Activated naive CD8-positive, alpha-beta T cell treated with anti-CD3 and anti-CD28 coated beads, Interleukin-2, amount 50 U/mL, for 24 hours (primary cell): ENCODE data around the gene CALHM1.

ENCODE experiments used
- ATAC-seq: fragments of 150-1000 bp; cut with Tn5 transposase; one replicate; pipeline ENCODE4 v1.10.0; 2021
- DNase-seq: peaks from one replicate; pipeline ENCODE4 v3.0.0; 2021
- H3K27ac Mint-ChIP-seq: one replicate; pipeline ENCODE4 v1.8.0; 2021; ENCODE audit warnings: mild to moderate bottlenecking, mixed read lengths
- H3K27me3 Mint-ChIP-seq: one replicate; pipeline ENCODE4 v1.8.0; 2021; ENCODE audit warnings: mixed read lengths
- H3K36me3 Mint-ChIP-seq: one replicate; pipeline ENCODE4 v1.8.0; 2021; ENCODE audit warnings: low read depth, mixed read lengths
- H3K4me1 Mint-ChIP-seq: one replicate; pipeline ENCODE4 v1.8.0; 2021; ENCODE audit warnings: mixed read lengths
- H3K4me3 Mint-ChIP-seq: one replicate; pipeline ENCODE4 v1.8.0; 2021; ENCODE audit warnings: mild to moderate bottlenecking, moderate library complexity, mixed read lengths
- H3K9me3 Mint-ChIP-seq: one replicate; pipeline ENCODE4 v1.8.0; 2021; ENCODE audit warnings: mixed read lengths

Gene CALHM1

DNA sequence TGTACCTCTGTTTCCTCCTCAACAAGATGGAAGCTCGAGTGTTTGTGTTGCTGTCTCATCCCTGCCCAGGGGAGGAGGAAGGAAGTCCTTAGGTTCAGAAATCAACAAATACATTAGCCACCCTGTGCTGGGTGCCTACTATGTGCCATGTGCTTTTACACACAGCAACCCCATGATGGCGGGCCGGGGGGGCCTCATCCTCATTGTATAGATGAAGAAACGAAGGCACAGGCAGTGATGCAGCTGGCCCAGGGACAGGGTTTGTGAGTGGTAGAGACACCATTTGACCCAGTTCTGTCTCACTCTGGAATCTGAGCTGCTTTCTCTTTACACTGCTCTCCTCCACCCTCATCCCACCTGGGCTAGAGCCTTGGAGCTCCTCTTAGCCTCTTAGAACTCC is 4.7 kb downstream of the CALHM1 start:
- DNase-seq = no peak
- ATAC-seq = no peak
- Mint-ChIP-seq H3K4me1 (peaks cover 29% of the 10 kb centered on the region), H3K4me3 (no peak overlapping the region), H3K9me3 (no peaks in the 10 kb centered on the region), H3K27me3 (no peaks in the 10 kb centered on the region), H3K36me3 (no peaks in the 10 kb centered on the region), H3K27ac (no peak overlapping the region)

DNA sequence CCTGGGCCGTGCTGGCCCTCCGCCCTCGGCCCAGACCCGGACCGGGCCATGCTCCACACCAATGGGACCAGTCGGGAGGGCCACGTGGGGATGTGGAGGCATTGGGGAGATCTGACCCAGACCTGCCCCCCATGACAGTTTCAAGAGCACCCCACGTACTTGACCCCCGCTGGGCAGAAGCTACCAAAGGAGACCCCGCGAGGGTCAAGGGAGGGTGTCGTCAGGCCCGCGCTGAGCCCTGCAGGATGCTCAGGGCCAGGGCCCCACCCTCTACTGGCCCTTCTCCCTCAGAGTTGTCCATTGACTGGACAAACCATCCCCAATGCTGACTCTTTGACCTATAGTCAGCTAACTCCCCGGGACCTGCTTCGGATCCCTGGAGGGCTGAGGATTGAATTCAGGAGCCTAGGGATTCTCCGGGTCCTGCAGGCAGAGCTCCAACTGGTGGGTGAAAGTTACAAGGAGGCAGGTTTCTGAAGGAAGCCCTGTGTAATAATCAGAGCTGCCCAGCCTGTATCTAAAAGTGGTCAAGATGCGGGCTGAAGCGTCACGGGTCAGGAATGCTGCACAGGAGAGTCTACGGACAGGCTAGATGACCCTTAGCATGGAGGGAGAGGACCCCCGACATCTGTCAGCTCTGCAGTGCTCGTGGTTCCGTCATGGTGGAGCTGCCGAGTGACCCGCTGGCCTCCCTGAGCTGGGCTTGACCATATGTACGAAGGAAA is 6.0 kb downstream of the CALHM1 start:
- DNase-seq (no peak), ATAC-seq (no peak)
- peak overlapping the region; percentile 77 for H3K4me3 Mint-ChIP-seq
- H3K36me3 Mint-ChIP-seq = peaks cover 8% of the 10 kb centered on the region
- H3K27me3 Mint-ChIP-seq = no peaks in the 10 kb centered on the region
- H3K27ac Mint-ChIP-seq = peak overlapping the region; percentile 42
- H3K9me3 Mint-ChIP-seq = no peaks in the 10 kb centered on the region
- H3K4me1 Mint-ChIP-seq = peaks cover 34% of the 10 kb centered on the region

- Mint-ChIP-seq H3K27ac (peak within 1 kb of the TSS; percentile 42), H3K4me3 (peak within 1 kb of the TSS; percentile 77)
Measured at GRCh38 chr10:103451831-103452505, 6.7 kb downstream of the CALHM1 start, which contains the start of gene CALHM2. TSS of gene CALHM2 (minus strand) at chr10:103452370. CDS start at chr10:103449941, 2,429 bp downstream.

DNA sequence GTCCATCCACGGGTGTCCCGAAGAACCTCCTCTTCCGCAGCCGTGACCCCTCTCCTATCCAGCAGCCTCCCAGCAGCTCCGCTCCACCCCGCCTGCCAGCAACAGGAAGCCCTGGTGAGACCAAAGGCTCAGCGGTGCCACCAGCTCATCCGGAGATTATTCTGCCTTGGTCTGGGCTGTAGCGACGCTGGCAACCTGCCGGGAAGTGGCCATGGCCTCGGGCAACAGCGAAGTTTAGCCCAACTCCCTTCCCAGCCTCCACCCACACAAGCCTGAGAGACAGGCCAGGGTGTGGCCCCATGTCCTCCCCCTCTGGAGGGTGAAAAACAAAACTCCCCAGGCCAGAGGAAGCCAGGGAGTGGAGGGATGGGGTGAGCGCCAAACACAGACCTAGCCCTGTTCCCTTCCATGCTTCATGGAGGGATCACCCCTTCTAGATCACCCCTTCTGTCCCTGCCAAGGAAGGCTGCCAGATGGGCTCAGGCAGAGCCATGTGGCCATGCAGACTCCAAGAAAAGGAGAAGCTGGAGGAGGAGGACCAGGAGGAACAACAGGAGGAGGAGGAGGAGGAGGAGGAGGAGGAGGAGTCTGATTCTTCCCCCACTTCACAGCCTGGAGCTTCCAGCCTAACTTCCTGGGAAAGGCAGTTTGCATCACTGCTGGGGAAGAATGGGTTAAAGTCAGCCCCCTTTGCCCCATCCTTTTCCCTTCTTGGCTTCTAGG is 7.4 kb downstream of the CALHM1 start:
- DNase-seq (peak; percentile 43), ATAC-seq (peak; percentile 60)
- peaks cover 14% of the 10 kb centered on the region for H3K36me3 Mint-ChIP-seq

More at GRCh38 chr10:103451831-103452505, 6.7 kb downstream of the CALHM1 start, which contains the start of gene CALHM2:
- ATAC-seq (peak; percentile 78), DNase-seq (peak; percentile 72)
- no peaks in the 10 kb centered on the region for H3K9me3 Mint-ChIP-seq
- peaks cover 10% of the 10 kb centered on the region for H3K36me3 Mint-ChIP-seq
- peaks cover 34% of the 10 kb centered on the region for H3K4me1 Mint-ChIP-seq
- no peaks in the 10 kb centered on the region for H3K27me3 Mint-ChIP-seq

DNA sequence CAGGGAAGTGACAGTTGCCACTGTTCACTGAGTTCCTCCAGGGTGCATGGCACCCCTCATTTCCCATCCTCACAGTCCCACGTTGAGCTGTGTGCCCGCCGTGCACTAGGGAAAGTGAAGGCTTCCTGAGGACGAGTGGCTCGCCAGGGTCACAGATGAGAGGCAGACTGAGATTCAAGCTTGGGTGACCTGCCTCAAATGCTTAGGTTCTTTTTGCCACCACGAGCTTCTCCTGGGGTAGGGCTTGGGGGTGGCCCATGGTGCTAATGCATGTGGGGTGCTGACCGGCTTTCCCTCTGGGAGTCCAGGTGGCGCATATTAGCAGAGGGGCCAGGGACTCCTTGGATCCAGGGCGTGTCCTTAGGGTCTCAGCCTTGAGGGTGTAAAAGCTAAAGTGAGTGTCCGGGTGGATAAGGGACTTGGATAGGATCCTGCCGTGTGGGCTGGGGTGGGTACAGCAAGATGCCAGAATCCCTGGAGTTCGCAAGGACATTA is 8.5 kb downstream of the CALHM1 start:
- H3K27ac Mint-ChIP-seq = peak overlapping the region; percentile 51
- H3K36me3 Mint-ChIP-seq = peaks cover 21% of the 10 kb centered on the region

More for the DNA sequence above, 7.4 kb downstream of the CALHM1 start:
- H3K4me1 Mint-ChIP-seq = peaks cover 34% of the 10 kb centered on the region
- no peaks in the 10 kb centered on the region for H3K27me3 Mint-ChIP-seq
- peak overlapping the region; percentile 51 for H3K27ac Mint-ChIP-seq
- H3K4me3 Mint-ChIP-seq = peak overlapping the region; percentile 77
- H3K9me3 Mint-ChIP-seq = no peaks in the 10 kb centered on the region

GRCh38 chr10:103449208-103450144 is 9.2 kb downstream of the CALHM1 start:
- ATAC-seq = no peak
- Mint-ChIP-seq H3K27ac (peak overlapping the region; percentile 49), H3K36me3 (peaks cover 27% of the 10 kb centered on the region), H3K4me1 (peaks cover 34% of the 10 kb centered on the region), H3K27me3 (no peaks in the 10 kb centered on the region), H3K4me3 (no peak overlapping the region), H3K9me3 (no peaks in the 10 kb centered on the region)
- DNase-seq = no peak

More for the DNA sequence above, 8.5 kb downstream of the CALHM1 start:
- DNase-seq (no peak), ATAC-seq (no peak)
- peaks cover 34% of the 10 kb centered on the region for H3K4me1 Mint-ChIP-seq
- peak overlapping the region; percentile 77 for H3K4me3 Mint-ChIP-seq
- no peaks in the 10 kb centered on the region for H3K9me3 Mint-ChIP-seq
- no peaks in the 10 kb centered on the region for H3K27me3 Mint-ChIP-seq

GRCh38 chr10:103448746-103449145 is 10.0 kb downstream of the CALHM1 start:
- DNase-seq = no peak
- Mint-ChIP-seq H3K27me3 (no peaks in the 10 kb centered on the region), H3K4me1 (peaks cover 34% of the 10 kb centered on the region), H3K4me3 (no peak overlapping the region), H3K27ac (peak overlapping the region; percentile 33), H3K36me3 (peaks cover 33% of the 10 kb centered on the region), H3K9me3 (no peaks in the 10 kb centered on the region)
- ATAC-seq = no peak

DNA sequence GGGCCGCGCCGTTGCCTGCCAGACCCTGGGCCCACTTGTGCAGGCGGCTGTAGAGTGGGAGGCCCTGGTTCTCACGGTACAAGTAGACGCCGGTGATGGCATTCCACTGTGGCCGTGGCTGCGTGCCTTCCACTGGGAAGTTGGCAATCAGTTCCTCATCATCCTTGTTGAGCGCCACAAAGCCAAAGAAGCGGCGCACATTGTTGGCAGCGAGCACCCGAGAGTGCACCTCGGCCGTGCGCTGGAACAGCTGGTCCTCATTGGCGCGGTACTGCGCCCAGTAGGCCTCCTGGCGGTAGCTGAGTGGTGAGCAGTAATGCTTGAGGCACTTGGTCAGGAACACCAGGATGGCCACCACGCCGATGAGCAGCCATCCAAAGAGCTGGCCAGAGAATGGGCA is 11.5 kb downstream of the CALHM1 start:
- ATAC-seq (no peak), DNase-seq (no peak)
- Mint-ChIP-seq H3K27me3 (no peaks in the 10 kb centered on the region), H3K36me3 (peaks cover 43% of the 10 kb centered on the region), H3K9me3 (no peaks in the 10 kb centered on the region), H3K27ac (peak overlapping the region; percentile 40), H3K4me3 (no peak overlapping the region), H3K4me1 (peaks cover 28% of the 10 kb centered on the region)

DNA sequence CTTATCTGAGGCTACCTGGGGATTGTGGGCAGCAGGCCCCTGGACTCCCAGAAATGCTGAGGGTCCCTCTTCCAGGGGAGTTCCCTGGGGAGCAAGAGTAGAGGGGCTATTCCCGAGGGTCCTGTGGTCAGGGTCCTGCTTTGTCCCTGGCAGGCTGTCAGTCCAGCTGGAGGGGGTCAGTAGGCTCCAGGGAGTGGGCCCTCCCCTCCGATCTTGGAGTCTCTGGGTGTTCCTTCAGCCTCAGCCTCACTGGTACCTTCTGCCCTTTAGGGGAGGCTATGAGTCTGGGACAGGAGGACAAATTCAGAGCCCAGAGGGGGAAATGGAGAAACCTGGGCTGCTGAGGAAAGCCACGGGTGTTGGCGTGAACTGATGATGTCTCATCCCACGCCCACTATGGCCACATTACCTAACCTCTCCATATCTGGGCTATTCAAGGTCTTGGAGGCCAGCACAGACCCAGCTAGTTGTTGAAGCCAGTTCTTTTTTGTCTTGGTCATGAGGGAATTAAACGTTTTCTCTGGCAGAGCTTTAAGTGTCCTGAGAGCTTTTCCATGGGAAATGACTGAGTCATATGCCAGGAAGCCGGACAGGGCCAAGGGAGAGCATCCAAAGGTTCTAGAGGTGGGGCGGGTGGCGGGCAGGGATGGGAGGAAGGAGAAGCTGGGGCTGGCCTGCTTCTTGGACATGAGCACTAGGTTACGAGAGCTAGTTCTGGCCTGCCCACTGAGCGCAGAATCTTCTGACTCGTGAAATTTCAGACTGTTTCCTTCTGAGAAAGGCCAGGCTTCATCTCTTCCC is 12.7 kb downstream of the CALHM1 start:
- Mint-ChIP-seq H3K4me1 (peaks cover 22% of the 10 kb centered on the region), H3K27ac (no peak overlapping the region), H3K36me3 (peaks cover 47% of the 10 kb centered on the region), H3K4me3 (no peak overlapping the region), H3K9me3 (no peaks in the 10 kb centered on the region), H3K27me3 (no peaks in the 10 kb centered on the region)
- DNase-seq (no peak), ATAC-seq (no peak)

DNA sequence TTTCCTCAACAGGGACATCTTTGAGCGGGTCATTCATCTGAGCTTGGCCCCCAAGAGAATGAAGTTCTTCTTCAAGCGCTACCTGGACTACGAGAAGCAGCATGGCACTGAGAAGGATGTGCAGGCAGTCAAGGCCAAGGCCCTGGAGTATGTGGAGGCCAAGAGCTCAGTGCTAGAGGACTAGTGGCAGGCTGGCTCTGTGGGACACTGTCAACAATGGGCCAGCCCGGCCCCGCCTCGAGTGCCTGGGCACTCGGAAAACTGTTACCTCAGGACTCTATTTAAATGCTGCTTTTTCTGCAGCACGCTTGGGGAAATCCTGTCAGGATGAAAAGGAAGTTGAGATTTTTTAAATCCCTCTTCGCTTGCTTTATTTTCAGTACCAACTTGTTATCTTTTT is 13.3 kb downstream of the CALHM1 start:
- no peak overlapping the region for H3K4me3 Mint-ChIP-seq
- H3K4me1 Mint-ChIP-seq = peaks cover 16% of the 10 kb centered on the region
- peak overlapping the region; percentile 14 for H3K27ac Mint-ChIP-seq
- peaks cover 50% of the 10 kb centered on the region for H3K36me3 Mint-ChIP-seq
- H3K9me3 Mint-ChIP-seq = no peaks in the 10 kb centered on the region
- H3K27me3 Mint-ChIP-seq = no peaks in the 10 kb centered on the region
- DNase-seq = no peak
- ATAC-seq = no peak

DNA sequence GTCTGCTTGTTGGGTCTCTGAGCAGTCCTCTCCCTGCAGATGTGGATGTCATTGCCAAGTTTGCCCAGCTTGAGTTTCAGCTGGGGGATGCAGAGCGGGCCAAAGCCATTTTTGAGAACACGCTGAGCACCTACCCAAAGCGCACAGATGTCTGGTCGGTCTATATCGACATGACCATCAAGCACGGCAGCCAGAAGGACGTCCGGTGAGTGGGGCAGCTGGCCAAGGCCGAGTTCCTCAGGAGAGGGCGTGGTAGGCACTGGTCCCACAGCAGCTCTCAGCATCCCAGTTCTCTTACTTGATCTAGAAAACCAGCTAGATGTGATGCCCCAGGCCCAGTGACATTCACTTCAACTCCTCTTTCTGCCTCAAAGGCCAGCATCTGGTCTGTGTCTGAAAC is 14.2 kb downstream of the CALHM1 start:
- no peak overlapping the region for H3K27ac Mint-ChIP-seq
- no peaks in the 10 kb centered on the region for H3K9me3 Mint-ChIP-seq
- no peak for DNase-seq
- H3K36me3 Mint-ChIP-seq = peaks cover 58% of the 10 kb centered on the region
- H3K27me3 Mint-ChIP-seq = no peaks in the 10 kb centered on the region
- ATAC-seq = no peak
- H3K4me1 Mint-ChIP-seq = peaks cover 9% of the 10 kb centered on the region
- H3K4me3 Mint-ChIP-seq = no peak overlapping the region

GRCh38 chr10:103443475-103444185 is 15.1 kb downstream of the CALHM1 start:
- H3K27me3 Mint-ChIP-seq = no peaks in the 10 kb centered on the region
- H3K9me3 Mint-ChIP-seq = no peaks in the 10 kb centered on the region
- no peak overlapping the region for H3K4me3 Mint-ChIP-seq
- H3K36me3 Mint-ChIP-seq = peaks cover 62% of the 10 kb centered on the region
- peaks cover 1% of the 10 kb centered on the region for H3K4me1 Mint-ChIP-seq
- no peak overlapping the region for H3K27ac Mint-ChIP-seq
- DNase-seq = no peak
- no peak for ATAC-seq
